Panc1 (cell line): ENCODE results near the gene DTNB. TPM values are rescaled to one million over a fixed set of nuclear protein-coding genes. Genes with fewer than 3 reads are reported as not detected.

Experiments used
- ATAC-seq: fragments of 200-7000 bp; cut with Tn5 transposase; 2 replicates; pipeline ENCODE4 v1.9.1; 2020; ENCODE audit warnings: mild to moderate bottlenecking, moderate library complexity
- BruUV-seq: library from RNA; stranded (reverse); fragments of 400-500 nt; replicated peaks from 2 replicates; lab custom pipeline; 2021; lab: Mats Ljungman, UMichigan
- CTCF ChIA-PET: fragments of 300-600 bp; sonication (Branson Sonifier 250); formaldehyde crosslinking; loops from one replicate; lab custom pipeline; 2022; ENCODE audit warnings: antibody characterized with exemption; lab: Charles Lee
- POLR2A ChIA-PET: fragments of 300-600 bp; sonication (Branson Sonifier 250); formaldehyde crosslinking; loops from one replicate; lab custom pipeline; 2022; ENCODE audit warnings: antibody characterized with exemption; lab: Charles Lee
- DNase-seq: peaks from one replicate; pipeline ENCODE4 v3.0.0-alpha.2; 2010; ENCODE audit warnings: low read depth, low spot score
- H3K27ac ChIP-seq: 2 replicates; pipeline ENCODE4 v1.5.1; 2011; ENCODE audit warnings: mild to moderate bottlenecking, low read length, inconsistent platforms
- H3K27me3 ChIP-seq: fragments of 200-500 bp; sonication (Bioruptor generic); 2 replicates; pipeline ENCODE4 v1.6.0; 2014; ENCODE audit warnings: low read length, inconsistent platforms; ENCODE audit not compliant: control insufficient read depth, insufficient read depth
- H3K36me3 ChIP-seq: fragments of 200-500 bp; sonication (Bioruptor generic); 2 replicates; pipeline ENCODE4 v1.5.1; 2014; ENCODE audit warnings: inconsistent platforms, mild to moderate bottlenecking, low read length, moderate library complexity; ENCODE audit not compliant: control insufficient read depth, insufficient read depth
- H3K4me1 ChIP-seq: 2 replicates; pipeline ENCODE4 v1.5.1; 2011; ENCODE audit warnings: inconsistent platforms, mild to moderate bottlenecking, low read length, moderate library complexity; ENCODE audit not compliant: control insufficient read depth, insufficient read depth
- H3K4me3 ChIP-seq, 2 experiments: 2 replicates each; pipeline ENCODE4 v1.5.1; 2011 to 2012; ENCODE audit warnings: low read depth in 2 of 2, low read length in 2 of 2, mild to moderate bottlenecking in 2 of 2, inconsistent platforms in 1 of 2, moderate library complexity in 1 of 2
- H3K9me3 ChIP-seq: fragments of 200-500 bp; sonication (Bioruptor generic); 2 replicates; pipeline ENCODE4 v1.5.1; 2014; ENCODE audit warnings: low read depth, mild to moderate bottlenecking, inconsistent platforms, low read length, moderate library complexity; ENCODE audit not compliant: control insufficient read depth, insufficient read depth
- POLR2AphosphoS5 ChIP-seq: IDR thresholded peaks from 2 replicates; pipeline ENCODE4 v1.6.1; 2012; ENCODE audit warnings: mild to moderate bottlenecking, low read depth, low read length, moderate library complexity
- SIN3A ChIP-seq: IDR thresholded peaks from 2 replicates; pipeline ENCODE4 v1.6.1; 2012; ENCODE audit warnings: low read depth, mild to moderate bottlenecking, low read length, moderate library complexity, borderline replicate concordance; ENCODE audit not compliant: insufficient read depth
- TCF7L2 ChIP-seq: IDR thresholded peaks from 2 replicates; pipeline ENCODE4 v1.6.1; 2011; ENCODE audit warnings: mild to moderate bottlenecking, low read depth, low read length, inconsistent platforms
- in situ Hi-C: cut with HindIII; loops from 2 replicates; pipeline ENCODE4 v1.10.0; 2016; ENCODE audit warnings: low sequenced_read_pairs, low pct_unique_long_range_greater_than_20kb
- intact Hi-C: fragments of 100-400 bp; cut with micrococcal nuclease; formaldehyde crosslinking; loops from one replicate; pipeline ENCODE4 v1.10.0; 2022; ENCODE audit not compliant: unreplicated experiment
- total RNA-seq: library from RNA; stranded (reverse); gene quantifications from one replicate; pipeline ENCODE4 v1.2.1, GENCODE V29; 2021; ENCODE audit not compliant: unreplicated experiment
- TF ChIP-seq, protein P1 (sequence below): fragments of 450-650 bp; IDR thresholded peaks from 2 replicates; pipeline ENCODE4 v1.5.1; 2017; ENCODE audit warnings: mild to moderate bottlenecking
- TF ChIP-seq, protein P2 (sequence below), 2 experiments: IDR thresholded peaks; 2 replicates each; pipeline ENCODE4 v1.6.1; 2011 to 2012; ENCODE audit warnings: low read depth in 2 of 2, control low read depth in 1 of 2, low read length in 1 of 2, mild to moderate bottlenecking in 1 of 2, moderate library complexity in 1 of 2; ENCODE audit not compliant: insufficient read depth in 1 of 2

DTNB gene
- total RNA-seq, 1 experiment from 2014 or later: 37.8 TPM

DNA sequence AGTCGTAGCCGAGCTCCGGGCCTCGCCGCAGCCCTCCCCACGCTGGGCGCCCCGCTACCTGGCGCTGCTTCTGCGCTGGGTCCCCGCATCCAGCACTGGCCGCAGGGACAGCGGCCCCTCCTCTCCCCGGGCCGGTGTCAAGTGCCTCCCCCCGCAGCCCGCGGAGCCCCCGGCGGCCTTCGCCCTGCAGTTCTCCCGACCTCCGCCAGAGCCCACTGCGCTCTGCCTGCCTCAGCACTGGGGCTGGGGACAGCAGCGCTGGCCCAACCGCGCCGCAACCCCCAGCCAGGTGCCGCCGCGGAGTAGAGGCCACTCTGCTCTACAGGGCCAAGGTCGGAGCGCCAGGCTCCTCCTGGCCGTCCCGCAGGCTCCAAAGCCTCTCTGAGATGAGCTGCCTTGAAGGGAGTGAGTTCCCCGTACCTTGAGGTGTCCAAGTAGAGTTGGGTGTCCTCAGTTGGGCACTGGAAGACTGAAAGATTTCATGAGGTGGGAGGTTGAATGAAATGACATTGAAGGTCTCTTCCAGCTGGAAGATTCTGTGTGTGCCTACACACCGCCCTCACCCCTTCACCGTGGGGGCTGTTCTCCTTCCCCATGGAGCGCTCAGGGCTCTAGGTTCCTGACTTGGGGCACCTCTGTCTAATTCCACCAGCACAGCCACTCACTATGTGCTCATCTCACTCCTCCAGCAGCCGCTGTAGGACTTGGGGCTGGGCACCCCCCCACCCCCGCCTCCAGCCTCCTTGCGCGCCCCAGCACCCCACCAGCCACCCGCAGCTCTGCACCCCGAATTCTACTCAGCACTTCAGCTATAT, 330.8 kb downstream of the DTNB start:
- in situ Hi-C loops: no loop called here
- no peaks in the 10 kb centered on the region for H3K4me1 ChIP-seq
- ChIA-PET POLR2A (no interaction called here), CTCF (interaction anchor here (0.6 to 1.1 kb wide), 3 partner anchors 11 to 31 kb away, joined by 3 to 6 read pairs (median 4); no protein-coding TSS in a partner anchor)
- no peaks in the 10 kb centered on the region for H3K36me3 ChIP-seq
- peak; percentile 41 for DNase-seq
- H3K9me3 ChIP-seq: no peaks in the 10 kb centered on the region
- no peaks in the 10 kb centered on the region for H3K27me3 ChIP-seq
- intact Hi-C loops: no loop called here
- TF ChIP-seq, protein P1, sequence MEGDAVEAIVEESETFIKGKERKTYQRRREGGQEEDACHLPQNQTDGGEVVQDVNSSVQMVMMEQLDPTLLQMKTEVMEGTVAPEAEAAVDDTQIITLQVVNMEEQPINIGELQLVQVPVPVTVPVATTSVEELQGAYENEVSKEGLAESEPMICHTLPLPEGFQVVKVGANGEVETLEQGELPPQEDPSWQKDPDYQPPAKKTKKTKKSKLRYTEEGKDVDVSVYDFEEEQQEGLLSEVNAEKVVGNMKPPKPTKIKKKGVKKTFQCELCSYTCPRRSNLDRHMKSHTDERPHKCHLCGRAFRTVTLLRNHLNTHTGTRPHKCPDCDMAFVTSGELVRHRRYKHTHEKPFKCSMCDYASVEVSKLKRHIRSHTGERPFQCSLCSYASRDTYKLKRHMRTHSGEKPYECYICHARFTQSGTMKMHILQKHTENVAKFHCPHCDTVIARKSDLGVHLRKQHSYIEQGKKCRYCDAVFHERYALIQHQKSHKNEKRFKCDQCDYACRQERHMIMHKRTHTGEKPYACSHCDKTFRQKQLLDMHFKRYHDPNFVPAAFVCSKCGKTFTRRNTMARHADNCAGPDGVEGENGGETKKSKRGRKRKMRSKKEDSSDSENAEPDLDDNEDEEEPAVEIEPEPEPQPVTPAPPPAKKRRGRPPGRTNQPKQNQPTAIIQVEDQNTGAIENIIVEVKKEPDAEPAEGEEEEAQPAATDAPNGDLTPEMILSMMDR: peak; percentile 96
- no peak for TF ChIP-seq POLR2AphosphoS5
- TF ChIP-seq, protein P2, sequence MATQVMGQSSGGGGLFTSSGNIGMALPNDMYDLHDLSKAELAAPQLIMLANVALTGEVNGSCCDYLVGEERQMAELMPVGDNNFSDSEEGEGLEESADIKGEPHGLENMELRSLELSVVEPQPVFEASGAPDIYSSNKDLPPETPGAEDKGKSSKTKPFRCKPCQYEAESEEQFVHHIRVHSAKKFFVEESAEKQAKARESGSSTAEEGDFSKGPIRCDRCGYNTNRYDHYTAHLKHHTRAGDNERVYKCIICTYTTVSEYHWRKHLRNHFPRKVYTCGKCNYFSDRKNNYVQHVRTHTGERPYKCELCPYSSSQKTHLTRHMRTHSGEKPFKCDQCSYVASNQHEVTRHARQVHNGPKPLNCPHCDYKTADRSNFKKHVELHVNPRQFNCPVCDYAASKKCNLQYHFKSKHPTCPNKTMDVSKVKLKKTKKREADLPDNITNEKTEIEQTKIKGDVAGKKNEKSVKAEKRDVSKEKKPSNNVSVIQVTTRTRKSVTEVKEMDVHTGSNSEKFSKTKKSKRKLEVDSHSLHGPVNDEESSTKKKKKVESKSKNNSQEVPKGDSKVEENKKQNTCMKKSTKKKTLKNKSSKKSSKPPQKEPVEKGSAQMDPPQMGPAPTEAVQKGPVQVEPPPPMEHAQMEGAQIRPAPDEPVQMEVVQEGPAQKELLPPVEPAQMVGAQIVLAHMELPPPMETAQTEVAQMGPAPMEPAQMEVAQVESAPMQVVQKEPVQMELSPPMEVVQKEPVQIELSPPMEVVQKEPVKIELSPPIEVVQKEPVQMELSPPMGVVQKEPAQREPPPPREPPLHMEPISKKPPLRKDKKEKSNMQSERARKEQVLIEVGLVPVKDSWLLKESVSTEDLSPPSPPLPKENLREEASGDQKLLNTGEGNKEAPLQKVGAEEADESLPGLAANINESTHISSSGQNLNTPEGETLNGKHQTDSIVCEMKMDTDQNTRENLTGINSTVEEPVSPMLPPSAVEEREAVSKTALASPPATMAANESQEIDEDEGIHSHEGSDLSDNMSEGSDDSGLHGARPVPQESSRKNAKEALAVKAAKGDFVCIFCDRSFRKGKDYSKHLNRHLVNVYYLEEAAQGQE (IDR thresholded peaks at IDR 0.05; ENCODE audit: insufficient read depth in 1 of 2, low read depth in 2 of 2, low read length in 1 of 2): peak; percentile 92 to 95
- TF ChIP-seq SIN3A: 0 out of 2 replicates have a peak, but pooled peaks have one; percentile 74
- TF ChIP-seq TCF7L2: no peak
- H3K27ac ChIP-seq: no peak overlapping the region
- ATAC-seq: peak; percentile 90
- peak overlapping the region; percentile 51 to 61 for H3K4me3 ChIP-seq
- no TSS peak for BruUV-seq

- DNase-seq (no peak), ATAC-seq (peak; percentile 67)
- TF ChIP-seq SIN3A (no peak), TCF7L2 (no peak), POLR2AphosphoS5 (no peak)
- TF ChIP-seq, protein P2 (IDR thresholded peaks at IDR 0.05; ENCODE audit: insufficient read depth in 1 of 2, low read depth in 2 of 2, low read length in 1 of 2): no peak
- TF ChIP-seq, protein P1: no peak
- H3K4me3 ChIP-seq: peak within 1 kb of the TSS; percentile 54 to 61
- H3K27me3 ChIP-seq: no peaks in the 10 kb centered on the region
- POLR2A ChIA-PET: no interaction called here
- intact Hi-C loops (no loop called here), in situ Hi-C loops (no loop called here)
- no peaks in the 10 kb centered on the region for H3K9me3 ChIP-seq
- no peaks in the 10 kb centered on the region for H3K36me3 ChIP-seq
- no peak within 1 kb of the TSS for H3K27ac ChIP-seq
- BruUV-seq: no TSS peak
- H3K4me1 ChIP-seq: no peaks in the 10 kb centered on the region
- CTCF ChIA-PET: interaction anchor here (0.6 kb wide), 1 partner anchor 11 kb away, joined by 6 read pairs; no protein-coding TSS in a partner anchor
Measured at GRCh38 chr2:25341753-25342371, 331.5 kb downstream of the DTNB start, which contains the start of gene DNMT3A. Gene DNMT3A (minus strand): TSS chr2:25341925. CDS start chr2:25313984, 27,941 bp downstream.
